Liver (tissue), 3 donors: ENCODE results near the gene ANAPC4.

ENCODE experiments used
- GABPA ChIP-seq, 2 donors: IDR thresholded peaks in 1 of 2; conservative IDR thresholded peaks in 1 of 2; 2 replicates each; pipeline ENCODE4 v1.6.1; 2016; ENCODE audit warnings: antibody characterized with exemption in 2 of 2, mild to moderate bottlenecking in 1 of 2, moderate library complexity in 1 of 2
- MAX ChIP-seq: IDR thresholded peaks from 2 replicates; pipeline ENCODE4 v1.6.1; 2016; ENCODE audit warnings: antibody characterized with exemption
- RXRA ChIP-seq, 2 donors: IDR thresholded peaks; 2 replicates each; pipeline ENCODE4 v1.6.1; 2017 to 2018; ENCODE audit warnings: antibody characterized with exemption in 2 of 2, mild to moderate bottlenecking in 1 of 2
- TAF1 ChIP-seq: conservative IDR thresholded peaks from 2 replicates; pipeline ENCODE4 v1.6.1; 2016; ENCODE audit warnings: antibody characterized with exemption, mild to moderate bottlenecking
- TF ChIP-seq, protein P1 (sequence below): fragments of 150-350 bp; IDR thresholded peaks from 2 replicates; pipeline ENCODE4 v1.5.1; 2017; ENCODE audit warnings: improper control_type of control experiment, low read depth, low read length; ENCODE audit not compliant: missing input control
- donor health status: healthy.
- donor health status: healthy.

- TF ChIP-seq, protein P1, sequence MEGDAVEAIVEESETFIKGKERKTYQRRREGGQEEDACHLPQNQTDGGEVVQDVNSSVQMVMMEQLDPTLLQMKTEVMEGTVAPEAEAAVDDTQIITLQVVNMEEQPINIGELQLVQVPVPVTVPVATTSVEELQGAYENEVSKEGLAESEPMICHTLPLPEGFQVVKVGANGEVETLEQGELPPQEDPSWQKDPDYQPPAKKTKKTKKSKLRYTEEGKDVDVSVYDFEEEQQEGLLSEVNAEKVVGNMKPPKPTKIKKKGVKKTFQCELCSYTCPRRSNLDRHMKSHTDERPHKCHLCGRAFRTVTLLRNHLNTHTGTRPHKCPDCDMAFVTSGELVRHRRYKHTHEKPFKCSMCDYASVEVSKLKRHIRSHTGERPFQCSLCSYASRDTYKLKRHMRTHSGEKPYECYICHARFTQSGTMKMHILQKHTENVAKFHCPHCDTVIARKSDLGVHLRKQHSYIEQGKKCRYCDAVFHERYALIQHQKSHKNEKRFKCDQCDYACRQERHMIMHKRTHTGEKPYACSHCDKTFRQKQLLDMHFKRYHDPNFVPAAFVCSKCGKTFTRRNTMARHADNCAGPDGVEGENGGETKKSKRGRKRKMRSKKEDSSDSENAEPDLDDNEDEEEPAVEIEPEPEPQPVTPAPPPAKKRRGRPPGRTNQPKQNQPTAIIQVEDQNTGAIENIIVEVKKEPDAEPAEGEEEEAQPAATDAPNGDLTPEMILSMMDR, result no peak
- no peak for TF ChIP-seq RXRA (IDR thresholded peaks at IDR 0.05)
- no peak for TF ChIP-seq MAX
- no peak for TF ChIP-seq GABPA (IDR thresholded peaks at IDR 0.05 in 1 of 2, conservative IDR thresholded peaks at IDR 0.05 in 1 of 2)
- TF ChIP-seq TAF1, result no peak
These were observed 25.2 kb upstream of the ANAPC4 start for GRCh38 chr4:25351777-25352416.
